Activated CD4-positive, alpha-beta T cell treated with anti-CD3 and anti-CD28 coated beads, Interleukin-2, amount 50 U/mL, for 48 hours (primary cell): ENCODE measurements around the gene TNPO3.
"Not testable (repeated sequence)": the region's sequence is repeated elsewhere in the genome, so short reads cannot be mapped to it uniquely, and the experiment has no call there.

Experiments used
- DNase-seq, 2 experiments: peaks; one replicate each; pipeline ENCODE4 v3.0.0-alpha.2; 2020

The TNPO3 gene

GRCh38 chr7:129013048-129013724 lies 41.7 kb downstream of the TNPO3 start:
- DNase-seq: no peak

DNA sequence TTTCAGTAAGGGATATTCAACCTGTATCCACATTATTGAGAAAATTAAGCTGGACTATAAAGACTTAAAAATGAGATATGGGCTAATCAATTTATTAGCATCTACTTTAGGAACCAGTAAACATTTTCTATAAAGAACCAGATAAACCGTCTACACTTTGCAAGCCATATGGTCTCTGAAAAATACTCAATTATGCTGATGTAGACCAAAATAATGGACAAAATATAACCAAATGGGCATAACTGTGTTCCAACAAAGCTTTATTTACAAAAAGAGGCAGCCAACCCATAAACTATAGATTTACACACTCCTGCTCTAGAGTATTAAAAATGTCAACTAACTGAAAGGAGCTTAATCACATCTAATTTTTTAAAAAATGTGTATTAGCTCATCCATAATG lies 42.3 kb downstream of the TNPO3 start:
- no peak for DNase-seq

GRCh38 chr7:129010075-129010474 lies 44.8 kb downstream of the TNPO3 start:
- DNase-seq: no peak

- no peak for DNase-seq
Observed at GRCh38 chr7:129009437-129009836, 45.5 kb downstream of the TNPO3 start.

DNA sequence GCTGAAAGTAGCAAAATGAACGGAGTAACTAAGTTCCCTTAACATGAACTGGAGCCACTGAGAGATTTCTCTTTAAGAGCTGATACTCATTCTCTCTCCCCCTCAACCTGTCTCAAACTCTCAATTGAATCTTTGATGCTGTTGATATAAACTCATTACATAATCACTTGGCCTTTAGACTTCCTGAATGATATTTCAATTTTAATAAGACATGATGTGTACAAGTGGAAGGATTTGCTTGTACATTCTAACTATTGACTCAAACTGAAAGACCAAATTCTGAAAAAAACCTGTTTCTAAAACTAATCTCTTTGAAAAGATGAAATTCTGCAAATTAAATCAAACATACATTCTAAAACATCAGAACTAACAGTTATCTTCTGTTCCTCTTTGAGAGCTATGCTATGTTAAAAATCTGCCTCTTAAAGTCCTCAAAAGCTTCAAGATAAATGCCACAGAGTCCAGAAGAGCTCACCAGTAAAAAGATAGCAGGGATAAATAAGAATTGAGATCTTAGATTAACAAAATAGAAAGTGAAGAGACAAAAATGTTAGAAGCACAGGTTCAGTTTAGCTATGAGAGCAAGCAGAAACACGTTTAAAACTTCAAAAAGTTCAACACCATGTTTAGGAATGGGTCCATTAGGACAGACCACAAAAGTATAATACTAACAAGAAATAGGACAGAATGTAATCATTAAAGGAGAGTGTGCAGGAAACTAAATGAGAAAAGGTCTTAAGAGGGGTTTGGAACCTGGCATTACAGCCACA lies 46.1 kb downstream of the TNPO3 start:
- no peak for DNase-seq

- DNase-seq: no peak
Observed at GRCh38 chr7:129007572-129007971, 47.3 kb downstream of the TNPO3 start.

- no peak for DNase-seq
Observed at GRCh38 chr7:129006636-129007414, 48.1 kb downstream of the TNPO3 start.

- no peak for DNase-seq
Observed at GRCh38 chr7:129005186-129005585, 49.7 kb downstream of the TNPO3 start.

- no peak for DNase-seq
Observed at GRCh38 chr7:128997181-128997580, 57.7 kb downstream of the TNPO3 start.

- not testable (repeated sequence) for DNase-seq
Observed at GRCh38 chr7:128994560-128994959, 60.4 kb downstream of the TNPO3 start.

DNA sequence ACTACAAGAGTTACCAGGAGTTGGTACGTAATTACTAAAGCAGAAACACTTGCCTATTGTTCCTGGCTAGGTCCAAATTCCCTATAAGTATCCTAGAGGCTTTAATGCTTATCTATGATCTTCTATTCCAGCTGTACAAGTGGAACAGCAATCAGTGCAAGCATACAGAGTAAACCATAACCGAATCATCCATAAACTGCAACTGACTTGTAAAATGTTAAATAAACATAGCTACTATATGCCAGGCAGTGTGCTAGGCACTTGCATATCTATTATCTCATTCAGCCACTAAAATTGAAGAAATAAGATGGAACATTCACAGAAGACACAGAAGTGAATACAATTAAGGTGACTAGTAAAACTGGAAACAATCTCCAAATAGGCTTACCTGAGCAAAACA lies 61.5 kb downstream of the TNPO3 start:
- no peak for DNase-seq

DNA sequence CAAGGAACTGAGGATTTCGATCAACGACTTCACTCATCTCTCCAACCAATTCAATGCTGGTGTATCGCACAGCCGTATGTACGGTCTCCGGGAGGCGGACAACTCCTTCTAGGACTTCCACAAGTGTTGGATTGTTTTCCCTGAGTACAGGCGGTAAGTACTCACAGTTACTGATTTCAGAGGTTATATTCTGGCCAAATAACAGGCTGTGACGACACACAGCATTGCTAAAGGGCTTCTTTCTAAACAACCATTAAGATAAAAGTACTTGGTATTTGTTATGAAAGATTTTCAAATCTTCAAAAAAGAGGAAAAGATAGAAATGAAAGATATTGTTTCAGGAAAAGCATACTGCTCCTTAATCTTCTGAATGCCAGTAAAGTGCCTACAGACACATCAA lies 65.0 kb downstream of the TNPO3 start:
- no peak for DNase-seq

GRCh38 chr7:128988372-128988771 lies 66.5 kb downstream of the TNPO3 start:
- DNase-seq: no peak

GRCh38 chr7:128986609-128987008 lies 68.3 kb downstream of the TNPO3 start:
- no peak for DNase-seq

GRCh38 chr7:128985660-128986059 lies 69.3 kb downstream of the TNPO3 start:
- no peak for DNase-seq

DNA sequence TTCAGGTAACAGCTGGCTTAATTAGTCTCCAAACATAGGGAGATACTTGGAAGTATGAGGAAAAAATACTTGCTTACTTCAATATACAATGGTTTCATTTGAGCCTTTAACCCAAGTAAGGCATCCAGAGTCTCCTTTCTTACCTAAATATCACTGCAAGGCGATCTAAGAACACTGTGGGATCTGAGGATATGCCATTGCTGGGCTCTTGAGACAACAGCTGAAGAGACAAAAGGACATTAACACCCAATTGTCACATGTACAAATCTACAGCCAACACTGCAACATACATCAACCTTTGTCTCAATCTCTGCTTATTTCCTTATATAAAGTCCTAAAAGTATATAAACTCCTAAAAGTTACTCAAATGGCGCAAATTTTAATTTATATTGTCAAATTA lies 72.8 kb downstream of the TNPO3 start:
- no peak for DNase-seq

- DNase-seq: no peak
Observed at GRCh38 chr7:128974241-128974934, 80.5 kb downstream of the TNPO3 start.

GRCh38 chr7:128968624-128969023 lies 86.3 kb downstream of the TNPO3 start:
- no peak for DNase-seq

DNA sequence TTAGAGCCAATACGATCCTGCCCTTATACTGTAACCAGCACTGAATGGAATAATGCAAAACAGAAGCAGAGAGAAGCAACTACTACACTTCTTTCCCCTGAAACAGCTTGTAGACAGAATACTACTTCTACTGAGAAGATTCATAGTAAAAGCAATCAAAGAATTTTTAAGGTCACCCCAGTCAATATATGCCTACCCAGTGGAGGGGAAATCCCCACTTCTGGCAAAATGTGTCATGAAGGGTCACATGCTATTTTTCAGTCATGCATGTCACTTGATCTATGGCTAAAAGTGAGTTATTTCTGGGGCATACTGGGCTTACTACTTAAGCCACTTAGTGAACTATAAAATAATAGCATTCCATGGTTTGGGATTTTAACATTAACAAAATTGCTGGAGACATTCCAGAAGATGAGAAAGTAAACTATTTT lies 91.6 kb downstream of the TNPO3 start:
- DNase-seq: peak; percentile 26 to 53

- no peak for DNase-seq
Observed at GRCh38 chr7:128962899-128963298, 92.0 kb downstream of the TNPO3 start.

- no peak for DNase-seq
Observed at GRCh38 chr7:128961030-128961659, 93.8 kb downstream of the TNPO3 start.

- peak in 1 of 2 experiments; percentile 38 for DNase-seq
Observed at GRCh38 chr7:128959296-128959695, 95.6 kb downstream of the TNPO3 start.

DNA sequence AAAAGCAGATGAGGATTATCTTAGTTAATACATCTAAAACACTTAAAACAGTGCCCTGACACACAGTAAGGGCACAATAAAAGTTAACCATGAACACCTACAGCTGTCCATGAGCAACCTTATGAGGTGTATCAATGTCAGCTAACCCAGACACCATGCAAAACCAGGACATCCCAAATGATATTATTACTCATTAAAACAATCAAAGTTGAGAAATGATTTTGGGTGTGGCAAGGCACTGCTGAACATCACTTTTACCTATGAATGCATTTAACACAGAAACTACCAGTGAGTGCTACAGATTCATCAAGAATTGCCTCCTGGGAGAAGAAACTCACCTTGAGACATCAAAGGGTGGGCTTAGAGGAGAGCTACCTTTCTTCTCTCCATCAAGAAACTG lies 98.9 kb downstream of the TNPO3 start:
- no peak for DNase-seq
